Astrocyte of the hippocampus (primary cell): Measurements from ENCODE around the gene LSM3.
"Not testable (repeated sequence)": the region's sequence is repeated elsewhere in the genome, so short reads cannot be mapped to it uniquely, and the experiment has no call there.

Experiments
- DNase-seq: peaks from one replicate; pipeline ENCODE4 v3.0.0; 2011; ENCODE audit warnings: low read depth, low spot score

The LSM3 gene

DNA sequence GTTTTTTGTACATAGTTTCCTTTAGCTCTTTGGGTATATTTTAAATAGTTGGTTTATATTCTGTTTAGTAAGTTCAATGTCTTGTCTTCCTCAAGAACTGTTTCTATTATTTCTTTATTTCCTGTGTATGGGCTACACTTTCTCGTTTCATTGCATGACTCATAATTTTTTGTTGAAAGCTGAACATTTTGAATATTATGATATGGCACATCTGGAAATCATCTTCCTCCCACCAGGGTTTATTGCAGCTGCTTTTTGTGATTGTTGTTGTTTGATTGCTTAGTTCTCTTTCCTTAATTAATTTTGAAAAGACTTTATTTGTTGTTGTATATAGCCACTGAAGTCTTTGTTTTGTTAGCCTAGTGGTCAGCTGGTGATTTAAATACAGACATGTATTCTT lies 43.8 kb downstream of the LSM3 start:
- DNase-seq: no peak

GRCh38 chr3:14222900-14223594 lies 44.4 kb downstream of the LSM3 start:
- DNase-seq: no peak

GRCh38 chr3:14223595-14223994 lies 45.0 kb downstream of the LSM3 start:
- no peak for DNase-seq

DNA sequence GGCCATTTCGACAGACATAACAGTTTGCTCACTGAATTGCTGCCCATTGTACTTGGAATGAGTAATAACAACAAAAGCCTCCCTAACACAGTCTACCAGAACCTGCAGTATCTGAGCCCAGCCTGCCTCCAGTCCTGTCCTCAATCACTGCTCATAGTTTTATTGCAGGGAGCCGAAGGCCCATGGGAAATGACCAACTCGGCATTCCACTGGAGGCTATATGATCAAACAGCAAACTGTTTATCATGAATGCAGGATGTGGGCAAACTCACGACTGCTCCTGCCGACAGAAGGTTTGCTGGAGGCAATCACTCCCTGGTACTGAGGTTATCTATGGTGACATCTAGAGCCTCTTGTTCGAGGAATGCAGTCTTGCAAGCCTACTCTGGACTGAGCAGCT lies 46.3 kb downstream of the LSM3 start:
- no peak for DNase-seq

- DNase-seq: no peak
These were observed 46.8 kb downstream of the LSM3 start for GRCh38 chr3:14225421-14225820.

GRCh38 chr3:14226351-14226750 lies 47.7 kb downstream of the LSM3 start:
- DNase-seq: not testable (repeated sequence)

- no peak for DNase-seq
These were observed 49.2 kb downstream of the LSM3 start for GRCh38 chr3:14227856-14228255.

DNA sequence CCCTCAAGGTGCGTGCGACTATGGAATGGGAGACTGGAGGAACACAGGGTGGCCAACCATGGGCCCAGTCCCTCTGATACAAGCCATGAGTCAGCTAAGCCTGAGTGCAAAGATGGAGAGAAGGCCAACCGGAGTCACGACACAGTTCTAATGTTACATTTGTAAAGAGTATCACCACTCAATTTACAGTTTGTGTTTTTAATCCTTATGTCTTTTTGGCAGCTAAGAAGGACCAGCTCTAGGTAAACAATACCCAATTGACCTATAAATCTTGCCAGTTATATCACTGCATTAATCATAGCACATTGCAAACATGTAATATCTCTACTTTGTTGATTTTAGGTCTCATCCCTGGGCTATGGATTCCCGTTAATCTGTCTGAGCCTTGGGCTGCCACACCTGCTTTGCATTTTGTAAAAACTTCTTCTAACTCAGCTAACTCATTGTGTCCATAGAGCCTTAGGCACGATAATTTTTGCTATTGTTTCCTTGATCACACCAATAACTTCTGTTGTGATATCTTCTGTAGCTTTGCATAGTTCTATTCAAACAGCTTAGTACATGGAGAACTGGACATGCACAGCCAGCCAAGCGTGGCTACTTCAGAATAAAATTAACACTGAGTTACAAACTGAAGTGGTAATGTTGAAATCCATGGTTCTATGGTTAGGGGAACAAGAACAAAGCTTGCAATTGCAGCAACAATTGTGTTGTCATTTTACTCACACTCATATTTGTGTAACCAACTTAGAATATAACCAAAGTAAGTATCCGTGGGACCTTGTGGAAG lies 50.3 kb downstream of the LSM3 start:
- no peak for DNase-seq

DNA sequence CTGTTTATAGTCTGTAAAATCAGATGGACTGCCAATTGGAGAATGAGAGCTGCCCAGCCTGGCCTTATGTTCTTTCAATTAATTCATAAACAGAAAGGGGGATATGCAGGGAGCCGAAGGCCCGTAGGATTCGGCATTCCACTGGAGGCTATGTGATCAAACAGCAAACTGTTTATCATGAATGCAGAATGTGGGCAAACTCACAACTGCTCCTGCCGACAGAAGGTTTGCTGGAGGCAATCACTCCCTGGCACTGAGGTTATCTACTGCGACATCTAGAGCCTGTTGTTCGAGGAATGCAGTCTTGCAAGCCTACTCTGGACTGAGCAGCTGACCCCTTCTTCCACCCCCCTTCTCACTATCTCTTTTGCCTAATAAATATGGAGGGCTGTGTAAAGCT lies 51.1 kb downstream of the LSM3 start:
- not testable (repeated sequence) for DNase-seq

GRCh38 chr3:14230729-14231128 lies 52.1 kb downstream of the LSM3 start:
- DNase-seq: no peak

- no peak for DNase-seq
These were observed 52.8 kb downstream of the LSM3 start for GRCh38 chr3:14231145-14231990.

DNA sequence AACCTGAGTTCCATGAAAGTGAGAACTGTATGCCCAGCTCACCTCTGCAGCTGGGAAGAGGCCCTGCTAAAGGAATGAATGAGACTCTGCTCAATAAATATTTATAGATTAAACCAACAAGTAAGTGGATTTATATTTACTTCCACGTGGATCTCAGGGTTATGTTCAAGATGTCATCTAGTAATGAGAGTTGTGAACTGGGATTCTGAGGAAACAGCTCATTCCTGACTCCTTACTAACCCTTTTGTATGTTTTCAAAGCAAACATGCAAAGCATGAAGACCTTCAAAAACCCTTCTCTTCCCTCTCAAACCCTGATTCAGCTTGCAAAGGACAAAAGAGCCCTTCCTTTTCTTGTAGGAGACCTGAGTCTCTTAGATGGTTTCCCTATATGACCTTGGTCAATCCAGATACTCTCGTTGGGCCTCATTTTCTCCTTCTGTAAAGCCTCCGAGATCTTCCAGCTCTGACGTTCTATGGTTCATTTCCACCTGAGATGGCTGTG lies 53.4 kb downstream of the LSM3 start:
- no peak for DNase-seq

DNA sequence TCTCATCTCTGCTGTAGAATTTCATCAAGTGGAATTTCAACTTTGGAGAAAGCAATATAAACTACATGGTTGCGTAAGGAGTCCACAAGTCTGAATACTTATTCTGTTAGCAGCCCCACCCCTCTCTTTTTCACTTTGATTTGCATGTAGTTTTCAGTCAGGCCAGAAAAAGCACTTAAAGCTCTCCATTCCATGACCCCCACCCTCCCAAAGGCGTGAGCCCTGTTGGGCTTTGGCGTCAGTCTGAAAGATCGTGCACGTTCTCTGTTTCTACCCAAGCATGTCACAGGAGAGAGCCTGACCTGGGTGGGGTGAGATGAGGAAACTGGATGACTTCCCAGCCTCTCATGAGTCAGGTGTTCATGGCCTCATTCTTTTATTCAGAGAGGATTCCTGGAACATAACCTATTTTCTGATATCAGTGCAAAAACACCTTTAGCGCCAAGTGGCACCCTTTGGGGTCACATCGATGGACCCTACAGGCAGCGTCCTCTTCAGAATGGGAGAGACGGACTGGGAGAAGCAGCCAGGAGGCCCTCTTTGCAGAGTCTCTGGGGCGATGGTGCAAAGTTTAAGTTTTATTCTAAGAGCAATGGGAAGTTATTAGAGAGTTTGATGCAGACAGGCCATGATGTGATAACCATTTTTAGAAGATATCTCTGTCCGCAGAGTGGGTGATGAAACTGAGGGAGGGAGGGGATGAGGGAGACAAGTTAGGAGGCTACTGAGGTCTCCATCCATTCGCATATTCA lies 55.8 kb downstream of the LSM3 start:
- DNase-seq: no peak

DNA sequence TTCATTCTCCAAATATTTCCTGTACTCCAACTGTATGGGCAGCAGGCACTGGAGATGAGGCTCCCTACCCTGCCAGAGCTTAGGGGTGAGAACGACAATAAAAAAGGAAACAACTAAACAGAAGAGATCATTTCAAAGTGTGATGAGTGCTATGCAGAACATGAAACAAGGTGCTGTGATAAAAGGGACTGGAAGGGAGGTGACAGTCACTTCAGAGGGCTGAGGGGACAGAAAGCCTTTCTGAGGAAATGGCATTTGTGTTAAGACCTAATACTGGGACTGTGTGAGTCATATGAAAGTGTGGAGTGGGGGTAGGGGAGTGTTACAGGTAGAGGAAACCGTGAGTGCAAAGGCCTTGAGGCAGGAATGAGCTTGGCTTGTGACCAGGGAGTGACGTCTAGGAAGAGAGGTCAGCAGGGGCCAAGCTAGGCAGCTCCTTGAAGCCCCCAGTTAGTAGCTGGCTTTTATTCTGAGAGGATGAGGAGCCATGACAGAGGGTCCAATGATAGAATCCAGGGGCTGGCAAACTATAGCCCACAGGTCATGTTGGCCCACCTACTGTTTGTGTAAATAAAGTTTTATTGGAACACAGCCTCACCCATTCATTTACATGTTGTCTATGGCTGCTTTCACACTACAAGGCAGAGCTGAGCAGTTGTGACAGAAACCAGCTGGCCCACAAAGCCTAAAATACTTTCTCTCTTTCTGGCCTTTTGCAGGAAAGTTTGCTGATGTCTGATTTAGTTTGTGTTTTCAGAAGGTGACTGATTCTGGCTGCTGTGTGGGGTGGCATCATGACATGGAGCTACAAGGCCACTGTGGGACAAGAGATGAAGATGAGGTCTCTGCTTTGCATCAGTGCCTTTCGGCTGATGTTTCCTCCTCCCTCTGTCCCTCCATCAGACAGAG lies 56.6 kb downstream of the LSM3 start:
- no peak for DNase-seq

DNA sequence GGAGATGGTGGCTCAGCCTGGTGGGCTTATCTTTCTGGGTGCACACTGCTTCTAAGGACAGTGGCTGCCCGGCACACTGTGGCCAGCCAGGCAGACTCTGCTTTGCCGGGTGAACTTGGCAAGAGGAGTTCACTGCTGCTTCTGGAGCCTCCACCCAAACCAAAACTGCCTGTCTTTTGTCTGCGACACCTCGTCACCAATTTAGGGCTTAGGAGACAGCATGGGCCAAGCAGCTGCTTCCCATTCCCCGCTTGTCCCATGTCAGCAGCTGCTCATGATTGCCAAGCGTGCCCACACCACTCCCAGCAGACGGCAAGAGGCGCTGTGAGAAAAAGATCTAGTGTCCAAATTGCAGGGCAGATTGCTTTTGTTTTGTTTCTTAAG lies 57.3 kb downstream of the LSM3 start:
- no peak for DNase-seq

DNA sequence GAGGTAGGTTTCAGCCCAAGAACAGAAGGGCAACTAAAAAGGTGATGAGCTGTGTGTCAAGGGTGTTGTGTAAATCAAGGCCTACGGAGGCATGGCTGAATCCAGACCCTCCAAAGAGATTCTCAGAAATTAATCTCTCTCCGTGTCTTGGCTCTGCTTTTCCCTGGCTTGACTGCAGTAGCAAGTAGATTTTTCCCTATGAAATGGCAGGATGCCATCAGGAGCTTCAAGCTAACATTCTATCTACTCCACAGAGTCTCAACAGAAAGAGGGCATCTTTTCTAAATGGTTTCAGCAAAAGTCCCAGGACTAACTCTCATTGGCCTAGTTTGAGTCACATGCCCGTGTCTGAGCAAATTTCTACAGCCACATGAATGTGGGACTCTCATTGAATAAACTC lies 58.3 kb downstream of the LSM3 start:
- no peak for DNase-seq

DNA sequence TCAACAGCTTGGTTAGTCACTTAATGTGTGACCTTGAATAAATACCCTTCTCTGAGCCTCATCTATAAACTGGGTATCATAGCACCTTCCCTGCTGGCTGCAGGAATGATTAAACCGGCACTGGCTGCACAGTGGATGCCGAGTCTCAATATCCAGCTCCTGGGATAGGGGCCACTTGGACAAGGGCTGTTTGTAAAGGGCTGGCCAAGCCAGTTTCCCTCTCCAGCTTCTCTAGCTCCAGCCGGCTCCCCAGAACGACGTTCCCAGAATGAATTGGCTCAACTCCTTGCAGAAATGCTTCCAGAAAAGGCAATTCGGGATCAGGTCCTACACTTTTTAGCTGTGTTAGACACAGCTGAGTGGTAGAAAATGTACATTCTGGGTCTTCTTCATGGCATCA lies 58.8 kb downstream of the LSM3 start:
- DNase-seq: no peak

- DNase-seq: no peak
These were observed 59.7 kb downstream of the LSM3 start for GRCh38 chr3:14238356-14238755.

GRCh38 chr3:14238930-14239329 lies 60.3 kb downstream of the LSM3 start:
- no peak for DNase-seq

DNA sequence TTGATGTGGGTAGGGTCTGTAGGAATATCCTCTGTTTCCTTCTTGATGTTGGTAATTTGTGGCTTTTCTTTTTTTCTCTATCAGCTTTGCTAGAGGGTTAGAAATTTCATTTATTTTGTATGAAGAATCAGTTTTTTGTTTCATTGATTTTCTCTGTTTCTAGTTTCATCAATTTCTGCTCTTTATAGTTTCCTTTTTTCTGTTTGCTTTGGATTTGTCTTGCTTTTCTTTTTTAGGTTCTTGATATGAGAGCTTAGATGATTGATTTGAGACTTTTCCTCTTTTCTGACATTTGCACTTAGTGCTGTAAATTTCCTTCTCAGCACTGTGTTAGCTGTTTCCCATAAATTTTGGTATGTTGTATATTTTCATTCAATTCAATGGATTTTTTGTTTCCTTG lies 61.3 kb downstream of the LSM3 start:
- no peak for DNase-seq
